Measurements from ENCODE around the gene CPLANE2.
"Not testable (repeated sequence)": the region's sequence is repeated elsewhere in the genome, so short reads cannot be mapped to it uniquely, and the experiment has no call there.

CPLANE2 gene

GRCh38 chr1:16209132-16209846 is 27.7 kb downstream of the CPLANE2 start:
- DNase-seq (ENCODE audit: low spot score): no peak

- DNase-seq (ENCODE audit: low spot score): no peak
Observed at GRCh38 chr1:16208270-16208987, 28.6 kb downstream of the CPLANE2 start.

- no peak for DNase-seq (ENCODE audit: low spot score)
Observed at GRCh38 chr1:16207318-16208269, 29.4 kb downstream of the CPLANE2 start.

GRCh38 chr1:16206547-16207317 is 30.3 kb downstream of the CPLANE2 start:
- peak; percentile 97 for DNase-seq (ENCODE audit: low spot score)

- no peak for DNase-seq (ENCODE audit: low spot score)
Observed at GRCh38 chr1:16205891-16206546, 31.0 kb downstream of the CPLANE2 start.

GRCh38 chr1:16205334-16205671 is 31.7 kb downstream of the CPLANE2 start:
- no peak for DNase-seq (ENCODE audit: low spot score)

GRCh38 chr1:16204634-16205333 is 32.2 kb downstream of the CPLANE2 start:
- no peak for DNase-seq (ENCODE audit: low spot score)

GRCh38 chr1:16204216-16204615 is 32.8 kb downstream of the CPLANE2 start:
- no peak for DNase-seq (ENCODE audit: low spot score)

GRCh38 chr1:16203550-16203949 is 33.4 kb downstream of the CPLANE2 start:
- no peak for DNase-seq (ENCODE audit: low spot score)

GRCh38 chr1:16202281-16203210 is 34.4 kb downstream of the CPLANE2 start:
- DNase-seq (ENCODE audit: low spot score): no peak

- DNase-seq (ENCODE audit: low spot score): no peak
Observed at GRCh38 chr1:16199700-16200099, 37.3 kb downstream of the CPLANE2 start.

GRCh38 chr1:16199157-16199501 is 37.9 kb downstream of the CPLANE2 start:
- DNase-seq (ENCODE audit: low spot score): no peak

GRCh38 chr1:16198444-16199156 is 38.4 kb downstream of the CPLANE2 start:
- no peak for DNase-seq (ENCODE audit: low spot score)

GRCh38 chr1:16196874-16197273 is 40.1 kb downstream of the CPLANE2 start:
- DNase-seq (ENCODE audit: low spot score): no peak

GRCh38 chr1:16196139-16196538 is 40.8 kb downstream of the CPLANE2 start:
- DNase-seq (ENCODE audit: low spot score): not testable (repeated sequence)

GRCh38 chr1:16195518-16195905 is 41.5 kb downstream of the CPLANE2 start:
- DNase-seq (ENCODE audit: low spot score): no peak

GRCh38 chr1:16191916-16192546 is 45.0 kb downstream of the CPLANE2 start:
- no peak for DNase-seq (ENCODE audit: low spot score)

GRCh38 chr1:16191309-16191708 is 45.7 kb downstream of the CPLANE2 start:
- no peak for DNase-seq (ENCODE audit: low spot score)
